GM21447 (cell line): ENCODE measurements around the gene KCTD16.

Source experiments
- ATAC-seq: cut with Tn5 transposase; IDR thresholded peaks from one replicate; pipeline ENCODE4 v1.9.1; 2021; ENCODE audit not compliant: unreplicated experiment

Gene KCTD16

DNA sequence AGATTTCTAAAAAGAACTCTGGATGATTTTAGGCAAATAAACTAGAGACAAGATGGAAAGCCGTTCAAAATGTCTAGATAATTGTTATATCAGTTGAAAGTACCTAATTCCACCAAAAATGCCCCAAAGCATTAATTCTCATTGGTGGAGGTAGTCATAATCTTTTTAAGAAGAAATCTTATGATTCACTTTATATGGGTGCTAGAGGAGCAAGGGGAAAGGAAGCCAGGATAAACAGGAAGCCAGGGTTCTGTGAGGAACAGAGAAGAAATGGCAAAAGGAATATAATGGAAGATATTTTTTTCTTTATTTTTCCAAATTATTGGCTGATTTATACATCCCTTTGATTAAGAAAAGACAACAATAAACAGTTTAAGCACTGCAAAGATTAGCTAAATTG lies 8.0 kb upstream of the KCTD16 start:
- no peak for ATAC-seq

DNA sequence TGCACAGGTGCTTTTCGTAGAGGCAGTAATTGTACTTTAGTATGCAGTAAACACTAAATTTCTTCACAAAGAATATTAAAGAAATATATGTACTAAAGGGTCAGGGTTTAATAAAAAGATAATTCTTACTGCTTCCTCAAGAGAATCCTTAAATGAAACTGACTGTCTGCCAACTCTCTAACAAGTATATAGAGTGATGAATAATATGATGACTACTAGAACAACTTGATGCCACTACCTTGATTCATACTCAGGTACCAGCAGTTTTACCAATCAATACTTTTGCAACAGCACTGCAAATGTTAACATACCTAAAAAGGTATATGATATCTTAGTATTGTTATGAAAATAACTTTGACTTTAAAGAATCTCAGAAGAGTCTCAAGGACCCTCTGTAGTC lies 4.0 kb upstream of the KCTD16 start:
- no peak for ATAC-seq

DNA sequence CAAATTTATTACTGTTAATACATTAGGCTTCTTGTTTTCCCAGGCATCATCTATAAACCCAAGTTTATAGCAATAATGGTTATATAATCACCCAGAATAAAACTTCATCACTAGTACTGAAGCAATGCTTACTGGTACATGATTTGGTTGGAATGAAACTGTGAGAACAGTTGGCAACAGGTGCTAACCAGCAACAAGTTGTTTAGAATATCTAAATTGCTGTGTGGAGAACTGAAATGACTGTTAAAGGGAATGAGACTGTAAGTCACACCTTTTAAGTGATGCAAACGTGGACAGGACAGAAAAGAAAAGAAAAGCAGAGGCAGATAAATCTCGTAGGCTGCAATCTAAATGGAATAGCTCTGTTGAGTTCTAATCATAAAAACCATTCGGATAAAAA lies 2.7 kb upstream of the KCTD16 start:
- ATAC-seq, result no peak

DNA sequence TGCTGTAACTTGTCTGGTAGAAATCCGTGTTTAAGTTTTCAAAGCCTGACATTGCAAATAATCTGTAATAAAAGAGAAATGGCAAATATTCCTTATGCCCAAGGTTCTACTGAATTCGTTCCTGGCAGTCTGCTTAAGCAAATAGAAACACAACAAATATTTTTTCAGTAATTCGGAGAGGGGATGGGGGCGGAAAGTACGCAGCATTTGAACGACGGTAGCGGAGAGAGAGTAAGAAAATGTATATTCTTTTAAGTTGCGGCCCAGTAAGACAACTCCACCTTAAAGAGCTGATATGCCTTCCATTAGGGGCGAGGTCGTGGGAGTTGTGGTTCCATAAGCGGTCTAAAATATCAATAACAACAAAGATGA lies 783 bp upstream of the KCTD16 start:
- ATAC-seq, result no peak

DNA sequence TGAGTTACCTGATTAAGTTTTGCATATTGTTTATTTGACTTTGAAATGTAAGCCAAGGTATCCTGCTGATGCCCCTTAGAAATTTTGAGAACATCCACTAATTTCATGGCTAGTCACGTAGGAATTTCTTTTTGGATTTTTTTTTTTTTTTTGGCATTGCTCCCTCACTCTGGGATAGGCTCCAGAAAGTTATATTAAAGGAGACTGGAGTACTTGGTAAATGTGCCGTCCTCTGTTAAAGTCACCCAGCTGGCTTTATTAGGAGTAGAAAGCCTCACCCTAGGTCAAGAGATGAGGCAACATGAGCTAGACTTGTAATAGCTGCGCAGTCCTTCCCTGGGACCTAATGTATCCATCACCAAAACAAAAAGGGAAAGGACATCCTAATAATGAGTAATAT lies 3.1 kb downstream of the KCTD16 start:
- no peak for ATAC-seq

DNA sequence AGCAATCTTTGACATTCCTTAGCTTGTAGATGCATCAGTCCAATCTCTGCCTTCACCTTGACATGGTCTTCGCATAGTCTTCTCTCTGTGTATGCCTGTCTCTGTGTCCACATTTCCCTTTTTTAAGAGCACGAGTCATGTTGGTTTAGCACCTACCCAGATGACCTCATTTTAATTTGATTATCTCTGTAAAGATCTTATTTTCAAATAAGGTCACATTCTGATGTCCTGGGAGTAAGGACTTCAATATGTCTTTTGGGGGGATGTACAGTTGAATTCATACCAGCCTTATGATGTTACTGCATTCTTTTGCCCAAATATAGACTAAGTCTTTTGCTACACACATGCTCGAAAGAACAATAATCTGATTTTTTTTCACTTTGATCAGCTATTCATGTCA lies 6.9 kb downstream of the KCTD16 start:
- no peak for ATAC-seq

DNA sequence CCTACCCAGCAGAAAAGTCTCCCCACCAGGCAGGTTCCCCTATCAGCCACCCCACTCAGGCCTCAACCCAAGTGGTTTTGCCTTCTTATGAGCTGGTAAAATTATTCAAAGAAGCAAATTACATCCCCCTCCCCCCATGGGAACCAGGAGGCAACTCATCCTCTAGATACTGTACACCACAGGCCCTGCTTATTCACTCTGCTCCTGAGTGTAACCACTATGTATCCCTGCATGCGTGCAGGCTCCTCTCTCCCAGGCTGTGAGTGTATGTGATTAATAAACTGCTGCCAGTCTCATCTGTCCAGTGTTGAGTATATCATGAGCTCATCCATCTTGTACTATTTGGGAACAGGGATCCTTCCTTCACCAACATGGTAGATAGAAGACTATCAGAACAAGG lies 8.6 kb downstream of the KCTD16 start:
- no peak for ATAC-seq

DNA sequence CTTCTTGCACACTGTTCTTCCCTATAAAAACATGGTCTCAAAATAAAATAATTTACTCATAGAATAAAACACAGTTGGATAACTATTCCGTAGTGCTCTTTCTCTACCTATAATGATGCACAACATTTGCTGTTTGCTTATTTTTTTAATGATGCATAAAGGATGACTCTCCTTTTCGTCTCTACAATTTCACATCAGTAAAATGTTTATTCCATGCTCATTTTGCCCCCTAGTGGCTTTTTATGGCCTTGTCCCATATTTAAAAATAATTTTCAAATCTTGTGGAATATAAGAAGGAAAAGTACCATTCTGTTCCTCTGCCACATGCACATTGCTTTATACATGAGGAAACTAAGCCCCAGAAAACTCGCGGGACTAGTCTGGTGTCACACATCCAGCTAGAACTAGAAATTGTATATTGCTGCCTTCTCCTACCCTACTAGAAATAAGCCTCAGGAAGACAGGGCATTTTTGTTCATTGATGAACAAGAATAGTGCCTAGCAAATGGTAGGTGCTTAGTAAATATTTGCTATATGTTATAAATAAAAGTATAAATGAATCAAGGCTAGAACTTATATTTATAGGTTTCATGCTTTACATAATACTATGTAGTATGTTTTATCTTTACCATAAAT lies 12.7 kb downstream of the KCTD16 start:
- no peak for ATAC-seq

DNA sequence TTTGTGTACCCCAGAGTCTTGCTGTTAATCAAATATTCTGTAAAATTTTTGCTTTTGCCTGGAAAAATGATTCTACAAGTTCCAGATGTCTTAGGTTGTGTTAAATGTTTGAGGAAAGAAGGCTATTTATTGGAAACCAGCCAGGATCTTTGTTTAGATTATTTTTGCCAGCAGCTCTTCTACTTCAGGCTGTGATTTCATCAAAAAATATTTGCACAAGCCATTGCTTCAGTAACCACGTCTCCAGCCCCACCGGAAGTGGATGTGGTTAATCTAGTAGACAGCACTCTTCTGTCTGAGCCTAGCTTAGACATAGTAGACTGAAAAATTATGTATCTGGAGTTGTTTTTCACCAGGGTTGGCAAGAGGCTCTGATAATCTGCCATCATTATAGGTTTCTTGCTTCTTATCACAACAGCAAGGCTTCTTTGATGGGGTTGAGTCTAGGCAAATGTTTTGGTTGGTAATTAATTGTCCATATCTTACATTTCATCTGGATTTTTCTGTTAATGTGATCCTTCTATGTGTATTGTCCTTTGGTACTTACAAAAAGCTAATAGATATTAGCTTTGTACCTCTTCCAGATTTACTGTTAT lies 17.1 kb downstream of the KCTD16 start:
- ATAC-seq, result peak; percentile 75

DNA sequence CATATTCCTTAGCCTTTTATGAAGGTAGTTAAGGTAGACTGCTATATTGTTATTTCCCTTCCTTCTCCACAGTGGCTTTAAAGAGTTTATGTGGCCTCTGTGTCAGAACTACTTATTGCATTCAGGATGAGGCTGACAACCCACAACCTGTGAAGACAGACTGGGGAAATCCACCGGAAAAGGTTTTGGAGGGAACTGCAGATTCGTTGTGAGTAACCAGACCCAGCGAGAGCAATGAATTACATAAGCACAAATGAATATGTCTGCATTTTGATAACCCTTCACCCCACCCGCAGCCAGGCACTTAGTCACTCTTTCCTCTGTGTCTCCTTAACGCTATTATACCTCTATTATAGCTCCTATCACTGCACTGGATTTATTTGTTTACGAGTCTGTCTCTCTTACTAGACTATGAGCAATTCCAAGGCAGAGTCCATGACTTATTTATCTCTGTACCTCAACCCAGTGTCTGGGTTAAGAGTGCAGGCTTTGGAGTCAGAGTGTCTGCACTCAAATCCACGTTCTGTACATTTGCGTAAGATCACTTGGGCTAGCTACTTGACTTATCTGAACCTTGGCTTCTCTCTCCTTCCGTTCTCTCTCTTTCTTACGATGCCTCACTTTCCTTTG lies 19.2 kb downstream of the KCTD16 start:
- ATAC-seq, result peak; percentile 49

DNA sequence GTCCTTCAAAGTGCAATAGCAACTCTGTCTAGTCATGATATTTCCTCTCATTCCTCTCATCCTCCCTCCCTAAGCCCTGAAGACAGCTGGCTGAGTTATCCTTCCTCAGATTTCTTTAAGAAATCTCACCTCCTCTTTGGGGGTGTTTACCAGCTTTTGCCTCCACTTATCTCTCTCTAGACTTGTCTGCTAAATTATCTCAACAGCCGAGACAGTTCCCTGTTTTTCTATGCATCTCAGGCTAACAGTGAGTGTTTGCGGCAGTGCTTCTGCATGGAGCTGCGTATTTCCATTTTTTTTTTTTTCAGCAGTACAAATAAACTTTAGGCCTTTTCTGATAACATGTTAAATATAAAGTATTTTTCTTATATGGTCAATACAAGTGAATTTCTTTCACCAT lies 20.9 kb downstream of the KCTD16 start:
- ATAC-seq, result no peak

DNA sequence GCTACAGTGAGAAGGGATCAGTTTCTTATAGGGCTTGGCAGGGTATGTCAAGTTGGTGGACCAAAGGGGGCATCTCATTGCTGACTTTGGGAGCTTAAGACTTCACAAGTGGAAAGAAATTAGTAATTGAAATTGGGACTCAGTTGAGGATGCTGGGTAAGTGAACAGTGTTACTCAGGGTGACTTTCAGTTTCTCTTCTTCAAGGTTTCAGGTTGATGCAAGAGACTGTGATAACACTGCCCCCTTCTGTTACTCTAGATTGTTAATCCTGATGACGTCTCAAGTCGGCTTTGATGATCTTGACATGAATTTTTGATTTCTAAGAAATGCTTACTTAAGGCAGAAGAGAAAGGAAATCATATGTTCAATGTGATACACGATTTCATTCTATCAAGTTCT lies 21.3 kb downstream of the KCTD16 start:
- ATAC-seq, result peak; percentile 84

DNA sequence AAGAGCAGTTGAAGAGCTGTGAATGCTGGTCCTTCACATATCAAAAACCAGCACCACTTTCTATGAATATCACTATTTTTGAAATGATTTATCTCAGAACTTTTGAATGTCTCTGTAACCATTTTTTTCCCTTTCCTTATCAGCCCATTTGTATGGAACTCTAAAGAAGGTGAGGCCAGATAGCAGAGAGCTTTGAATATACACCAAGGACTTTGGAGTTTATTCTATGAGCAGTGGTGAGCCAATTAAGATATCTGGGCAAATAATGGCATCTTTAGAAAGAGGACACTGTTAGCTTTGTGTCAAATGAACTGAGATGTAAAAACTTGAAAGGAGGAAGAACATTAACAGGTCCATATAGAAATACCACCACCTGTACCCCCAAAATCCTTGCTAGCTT lies 22.0 kb downstream of the KCTD16 start:
- ATAC-seq, result no peak

DNA sequence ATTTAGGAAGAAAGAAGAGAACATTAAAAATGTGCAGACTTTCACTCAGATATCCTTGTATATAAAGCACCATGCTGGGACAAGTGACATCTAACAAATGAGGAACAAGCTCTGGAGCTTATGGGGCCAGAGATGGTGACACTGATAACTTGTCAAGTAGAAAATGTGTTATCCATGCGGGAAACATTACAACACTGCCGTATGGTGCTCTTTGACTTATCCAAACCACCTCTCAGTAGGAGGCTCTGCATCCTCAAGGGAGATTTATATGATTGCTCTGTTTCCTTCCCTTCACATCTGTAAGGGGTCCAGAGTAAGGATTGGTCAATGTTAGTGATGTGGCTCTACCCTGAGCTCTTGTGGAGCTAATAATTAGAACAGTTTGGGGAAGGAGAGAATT lies 23.5 kb downstream of the KCTD16 start:
- ATAC-seq, result no peak

DNA sequence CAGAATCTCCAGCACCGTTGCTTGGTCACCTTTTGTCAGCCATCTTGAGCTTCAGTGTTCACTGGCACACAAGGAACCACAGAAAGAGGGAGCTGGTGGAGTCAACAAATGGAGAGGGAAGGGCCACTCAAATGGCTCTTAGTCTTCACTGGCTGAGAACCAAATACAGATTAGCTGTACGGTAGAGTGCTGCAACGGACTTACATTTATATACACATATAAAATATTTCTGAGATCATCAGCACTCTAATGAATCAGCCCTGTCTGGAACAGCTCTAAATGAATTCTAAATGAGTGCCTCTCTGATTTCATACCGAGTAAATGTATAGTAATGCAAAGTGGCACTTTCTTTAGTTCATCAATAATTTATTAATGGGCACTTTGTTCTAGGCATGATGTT lies 24.8 kb downstream of the KCTD16 start:
- no peak for ATAC-seq

DNA sequence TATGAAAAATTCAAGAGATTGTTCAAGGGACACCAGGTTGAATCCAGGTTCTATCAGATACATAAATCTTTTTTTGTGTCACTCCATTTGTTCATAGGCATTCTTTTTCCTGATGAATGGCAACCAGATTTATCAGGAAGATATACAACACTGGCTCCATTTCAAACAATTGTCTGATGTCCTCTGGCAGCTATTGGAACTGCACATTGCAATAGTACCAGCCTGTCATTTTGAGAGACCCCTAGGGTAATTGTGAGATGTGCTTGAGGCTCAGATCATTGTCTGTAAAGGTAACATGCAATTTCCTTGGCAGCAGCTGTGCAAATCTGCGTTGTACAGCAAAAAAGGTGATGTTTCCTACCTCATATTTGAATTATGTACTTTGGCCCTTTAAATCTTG lies 25.9 kb downstream of the KCTD16 start:
- ATAC-seq, result no peak

DNA sequence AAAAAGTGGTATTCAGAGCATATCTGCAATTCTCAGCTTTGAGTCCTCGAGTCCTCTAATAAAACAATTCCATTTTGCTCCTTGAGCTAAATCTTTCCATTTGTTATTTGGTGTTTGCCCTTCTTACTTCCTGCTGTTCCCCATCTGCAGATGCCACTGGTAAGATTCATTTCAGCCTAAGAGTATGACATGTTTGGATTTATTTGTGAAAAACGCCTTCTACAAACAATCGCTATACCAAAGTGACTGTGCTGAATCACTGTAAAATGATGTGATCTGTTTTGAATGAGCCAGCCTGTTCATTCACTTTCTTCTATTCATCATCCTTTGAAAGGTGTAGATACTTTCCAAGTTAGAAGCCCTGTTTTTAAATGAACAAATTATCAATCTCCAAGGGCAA lies 27.7 kb downstream of the KCTD16 start:
- no peak for ATAC-seq

DNA sequence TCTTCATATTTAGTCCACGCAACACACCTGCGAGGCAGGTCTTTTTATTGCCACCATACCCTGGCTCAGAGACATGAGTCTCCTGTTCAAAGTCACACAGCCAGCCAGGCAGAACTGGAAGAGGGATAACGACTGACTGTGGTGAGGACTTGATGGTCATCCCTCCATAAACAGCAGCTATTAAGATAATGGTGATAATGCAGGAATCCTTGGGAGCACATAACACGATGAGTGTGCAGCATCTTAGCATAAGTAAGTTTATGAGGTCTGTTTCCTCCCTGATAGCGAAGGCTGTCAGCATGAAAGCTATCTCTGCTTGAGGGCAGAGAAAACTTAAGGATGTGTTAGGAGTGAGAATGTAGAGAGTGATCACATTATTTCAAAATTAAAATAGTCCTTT lies 30.9 kb downstream of the KCTD16 start:
- no peak for ATAC-seq

DNA sequence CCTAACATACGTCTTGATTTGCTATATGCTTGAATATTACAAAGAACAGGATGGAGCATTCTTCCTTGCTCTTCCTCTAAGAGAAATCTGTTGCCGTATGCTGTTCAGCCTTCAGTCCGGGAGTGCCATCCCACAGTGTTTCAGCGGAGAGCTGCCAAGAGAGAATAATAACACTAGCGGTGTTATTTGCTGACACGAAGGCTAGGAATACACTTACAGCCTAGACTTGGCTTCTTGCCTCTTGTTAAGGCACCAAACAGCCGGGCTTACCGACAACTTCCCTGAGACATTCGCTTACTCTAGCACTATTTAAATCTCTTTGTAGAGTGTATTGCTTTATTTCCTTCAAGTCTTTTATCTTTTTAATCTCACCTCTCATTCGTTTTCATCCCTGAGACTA lies 31.4 kb downstream of the KCTD16 start:
- ATAC-seq, result no peak

DNA sequence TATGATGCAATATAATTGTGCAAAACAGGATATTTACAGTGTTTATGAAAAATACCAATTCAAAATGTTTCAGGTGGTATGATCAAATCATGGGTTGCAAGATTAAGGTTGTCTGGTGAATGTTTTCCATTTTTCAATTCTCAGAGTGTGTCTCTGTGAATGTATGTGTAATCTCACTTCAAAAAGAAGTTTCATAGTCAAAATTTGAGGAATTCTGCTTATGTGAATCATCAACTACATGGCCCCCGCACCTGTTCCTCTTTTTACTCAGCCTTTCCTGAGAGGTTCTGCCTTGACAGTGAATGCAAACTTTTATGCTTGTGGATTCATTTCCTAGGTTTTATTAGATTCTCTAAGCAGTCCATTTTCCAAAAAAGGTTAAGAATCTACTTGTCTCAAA lies 32.1 kb downstream of the KCTD16 start:
- ATAC-seq, result no peak

DNA sequence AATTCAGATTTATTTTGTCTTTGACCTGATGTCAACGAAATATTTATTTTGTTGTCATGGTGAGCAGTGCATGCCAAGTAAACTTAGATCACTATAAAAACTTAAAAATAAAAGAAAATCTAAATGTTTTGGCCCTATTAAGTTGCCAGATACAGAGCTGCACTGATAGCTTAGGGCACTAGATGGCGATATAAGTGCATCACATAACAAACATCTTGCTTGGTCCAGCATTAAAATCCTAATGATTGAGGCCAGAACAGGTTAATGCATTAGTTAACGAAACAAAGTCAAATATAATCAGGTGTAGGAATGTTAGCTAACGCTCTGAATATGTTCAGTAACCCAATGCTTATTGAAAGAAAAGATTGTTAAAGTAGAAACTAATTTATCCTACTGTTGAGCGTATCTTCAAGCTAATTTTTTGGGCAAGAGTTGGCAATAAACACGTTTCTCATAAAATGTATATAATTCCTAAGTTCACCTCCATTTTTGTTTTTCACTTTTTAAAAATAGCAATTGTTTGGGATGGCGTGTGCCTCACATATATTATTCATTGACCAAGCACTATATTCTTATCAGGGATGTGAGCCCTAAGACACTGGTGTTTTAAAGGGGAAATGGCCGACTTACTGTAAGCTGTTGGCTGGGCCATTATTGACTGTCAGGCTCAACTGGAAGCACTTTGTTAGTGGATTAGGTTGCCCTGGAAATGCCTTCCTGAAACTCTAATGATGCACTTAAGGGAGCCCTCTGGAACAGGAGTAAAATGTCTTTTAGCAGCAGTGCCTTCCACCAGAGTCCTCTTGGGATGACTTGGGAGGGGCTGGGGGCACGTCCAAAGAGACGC lies 33.3 kb downstream of the KCTD16 start:
- ATAC-seq, result peak; percentile 82

DNA sequence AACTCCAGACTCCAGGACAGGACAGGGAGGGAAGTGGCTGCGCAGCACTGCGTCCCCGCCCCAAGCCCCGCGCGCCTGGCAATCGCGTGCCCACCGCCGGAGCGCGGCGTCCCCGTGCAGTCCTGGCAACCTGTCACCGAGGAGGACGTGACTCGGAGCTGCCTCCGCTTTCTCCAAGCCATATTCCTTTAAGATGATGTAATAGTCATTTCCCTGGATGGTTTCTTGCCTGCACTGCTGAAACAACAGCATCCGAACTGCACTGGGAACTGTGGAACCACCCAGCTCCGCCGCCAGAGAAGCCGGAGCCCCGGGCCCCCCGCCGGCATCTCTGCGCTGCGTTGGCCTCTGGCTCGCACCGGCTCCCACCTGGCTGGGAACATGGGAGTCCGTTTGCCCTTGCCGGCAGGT lies 34.5 kb downstream of the KCTD16 start:
- no peak for ATAC-seq
